GM13977 (cell line): ENCODE data around the gene DOLK.

Experiments
- DNase-seq: peaks from one replicate; pipeline ENCODE4 v3.0.0; 2012; ENCODE audit warnings: low spot score
- CTCF ChIP-seq: IDR thresholded peaks from 2 replicates; pipeline ENCODE4 v1.5.1; 2012; ENCODE audit warnings: mild to moderate bottlenecking, control low read depth; ENCODE audit not compliant: insufficient read depth; ENCODE audit errors: extremely low read depth, missing control alignments
- in situ Hi-C: fragments of 300-500 bp; cut with MboI; formaldehyde crosslinking; loops from one replicate; pipeline ENCODE4 v1.12.0; 2022; ENCODE audit warnings: low sequenced_read_pairs, low pct_unique_long_range_greater_than_20kb, mixed read lengths, inconsistent platforms; ENCODE audit not compliant: unreplicated experiment

Gene DOLK

GRCh38 chr9:128943832-128944620 lies 3.4 kb downstream of the DOLK start:
- DNase-seq, result no peak
- in situ Hi-C loops, result no loop called here

GRCh38 chr9:128940946-128941755 lies 6.3 kb downstream of the DOLK start:
- TF ChIP-seq CTCF, result no peak
- in situ Hi-C loops, result no loop called here

More at GRCh38 chr9:128943832-128944620, 3.4 kb downstream of the DOLK start:
- TF ChIP-seq CTCF, result no peak

DNA sequence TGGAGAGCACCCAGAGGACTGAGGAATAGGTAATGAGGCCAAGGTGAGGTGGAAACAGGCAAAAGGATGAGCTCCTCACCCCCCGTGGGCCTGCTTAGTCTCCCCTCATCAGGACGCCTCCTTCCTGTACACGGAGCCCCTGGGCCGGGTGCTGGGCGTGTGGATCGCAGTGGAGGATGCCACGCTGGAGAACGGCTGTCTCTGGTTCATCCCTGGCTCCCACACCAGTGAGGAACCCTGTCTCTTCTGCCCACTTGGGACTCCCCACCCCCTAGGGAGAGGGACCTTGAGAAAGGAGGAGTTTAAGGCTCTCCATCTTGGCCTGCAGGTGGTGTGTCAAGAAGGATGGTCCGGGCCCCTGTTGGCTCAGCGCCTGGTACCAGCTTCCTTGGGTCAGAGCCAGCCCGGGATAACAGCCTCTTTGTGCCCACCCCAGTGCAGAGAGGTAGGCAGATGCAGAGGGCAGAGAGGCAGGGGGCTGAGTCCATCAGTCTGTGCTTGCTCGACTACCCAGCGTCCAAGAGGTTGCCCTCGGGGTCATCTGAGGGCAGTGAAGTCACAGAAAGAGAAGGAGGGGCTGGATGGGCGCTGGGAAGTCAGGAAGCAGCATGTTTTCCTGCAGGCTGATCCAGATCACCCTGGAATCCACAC lies 7.0 kb downstream of the DOLK start:
- DNase-seq, result no peak
- in situ Hi-C loops, result no loop called here
- TF ChIP-seq CTCF, result no peak

More at GRCh38 chr9:128940946-128941755, 6.3 kb downstream of the DOLK start:
- DNase-seq, result no peak

DNA sequence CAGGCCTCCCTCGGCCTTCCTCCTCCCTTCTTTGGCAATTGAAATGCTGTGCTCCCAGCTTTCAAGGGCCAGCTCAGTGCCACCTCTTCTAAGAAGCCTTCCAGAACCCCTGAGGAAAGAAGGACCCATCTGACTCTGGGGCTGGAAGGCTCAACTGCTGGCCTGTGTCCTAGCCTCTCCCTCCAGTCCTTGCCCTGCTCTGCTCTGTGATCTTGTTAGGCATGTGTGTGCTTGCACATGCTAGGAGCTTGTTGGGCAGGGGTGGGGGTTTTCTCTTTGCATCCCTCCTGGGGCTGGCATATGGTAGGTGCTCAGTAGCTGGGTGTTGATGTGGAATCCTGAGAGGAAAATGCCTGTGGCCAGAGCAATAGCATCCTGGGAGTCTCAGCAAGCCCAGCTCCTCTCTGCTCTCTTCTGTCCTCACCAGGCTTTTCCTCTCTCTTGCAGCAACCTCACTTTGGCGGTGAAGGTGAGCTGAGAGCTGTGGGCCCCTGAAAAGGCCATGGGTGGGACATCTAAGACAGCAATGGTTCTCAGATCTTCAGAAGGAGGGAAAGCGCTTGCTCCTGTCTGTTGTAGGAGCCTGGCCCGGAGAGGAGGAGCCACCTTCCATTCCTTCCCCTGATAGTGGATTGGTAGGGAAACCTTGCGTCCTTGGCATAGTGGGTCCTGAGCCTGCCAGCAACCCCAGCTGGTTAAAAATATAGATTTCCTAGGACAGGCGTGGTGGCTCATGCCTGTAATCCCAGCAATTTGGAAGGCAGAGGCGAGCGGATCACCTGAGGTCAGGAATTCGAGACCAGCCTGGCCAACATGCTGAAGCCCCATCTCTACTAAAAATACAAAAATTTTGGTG lies 9.9 kb downstream of the DOLK start:
- TF ChIP-seq CTCF, result no peak
- in situ Hi-C loops, result loop anchor here (5.0 kb wide), 1 partner anchor 70 kb away; no protein-coding TSS in a partner anchor
- no peak for DNase-seq

DNA sequence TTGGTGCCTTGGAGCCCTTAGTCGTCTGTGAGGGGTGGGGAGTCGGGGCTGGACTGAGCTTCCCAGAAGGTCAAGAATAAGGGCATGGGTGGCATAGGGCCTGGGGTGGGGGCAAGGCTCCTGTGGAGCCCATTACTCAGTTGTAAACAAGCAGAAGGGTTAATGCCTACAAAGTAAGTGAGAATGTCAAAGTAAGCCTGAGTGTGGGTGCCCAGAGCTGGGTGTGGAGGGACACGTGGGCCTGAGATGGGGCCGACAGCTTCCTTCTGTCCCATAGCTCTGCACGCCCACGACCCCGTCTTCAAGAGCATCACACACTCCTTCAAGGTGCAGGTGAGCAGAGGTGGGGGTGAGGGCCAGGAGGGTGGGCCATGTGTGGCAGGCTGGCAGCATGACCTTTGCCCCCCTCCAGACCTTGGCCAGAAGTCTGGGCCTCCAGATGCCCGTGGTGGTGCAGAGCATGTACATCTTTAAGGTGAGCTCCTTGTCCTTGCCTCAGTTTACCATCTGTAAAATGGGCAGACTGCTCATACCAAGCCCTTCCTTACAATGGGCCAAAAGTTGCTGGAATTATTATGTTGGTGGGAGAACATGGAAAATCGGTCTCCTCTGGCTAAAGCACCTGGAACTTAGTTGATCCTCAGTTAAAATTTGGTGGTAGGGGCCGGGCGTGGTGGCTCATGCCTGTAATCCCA lies 11.1 kb downstream of the DOLK start:
- DNase-seq, result no peak
- TF ChIP-seq CTCF, result no peak
- in situ Hi-C loops, result loop anchor here (5.0 kb wide), 1 partner anchor 69 kb away; no protein-coding TSS in a partner anchor
